Measurements from ENCODE around the gene GDNF. TPM values are rescaled to one million over a fixed set of nuclear protein-coding genes. Genes with fewer than 3 reads are reported as not detected.
A peak's percentile ranks its signal among the peaks of the same experiment; 100 is the strongest.

GDNF gene
- total RNA-seq, 4 donors from 2014 or later, result 1.5 to 6.0 (median 2.1) TPM

DNA sequence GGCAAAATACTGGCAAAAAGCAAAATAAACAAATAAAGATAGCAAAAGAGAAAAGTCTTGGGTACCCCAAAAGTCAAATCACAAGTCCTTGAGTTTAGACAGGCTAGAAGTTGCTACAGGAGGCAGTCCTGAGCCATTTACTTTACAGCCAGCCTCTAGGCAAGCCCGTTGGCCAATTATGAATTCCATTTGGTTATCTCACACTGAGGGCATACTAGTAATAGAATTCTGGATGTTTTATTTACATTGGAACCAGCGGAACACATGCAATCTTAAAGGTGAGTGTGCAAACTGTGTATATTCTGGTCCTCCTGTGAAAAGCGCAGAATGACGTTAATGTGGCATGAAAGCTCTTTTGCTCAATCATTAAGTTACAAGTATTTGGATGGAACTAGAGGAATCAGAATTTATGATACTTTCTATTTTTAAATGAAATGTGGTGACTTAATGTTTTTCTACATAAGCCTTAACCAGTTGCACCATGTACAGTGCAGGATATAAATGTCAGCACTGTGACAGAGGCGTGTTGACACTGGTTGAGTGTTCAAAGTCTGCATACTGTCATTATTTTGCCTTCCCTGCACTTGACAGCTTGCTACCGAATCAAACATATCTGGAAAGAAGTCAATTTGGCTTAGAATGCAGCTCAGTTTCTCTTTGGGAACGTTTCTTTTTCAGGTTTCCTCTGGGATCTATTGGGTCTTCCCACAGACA lies 7.9 kb downstream of the GDNF start:
- in situ Hi-C loops (cut with MboI; ENCODE audit: low sequenced_read_pairs in 4 of 4), result loop anchor here in 1 of 4 donors (10.0 kb wide), 1 partner anchor 363 kb away; no protein-coding TSS in a partner anchor
- TF ChIP-seq, protein P1, sequence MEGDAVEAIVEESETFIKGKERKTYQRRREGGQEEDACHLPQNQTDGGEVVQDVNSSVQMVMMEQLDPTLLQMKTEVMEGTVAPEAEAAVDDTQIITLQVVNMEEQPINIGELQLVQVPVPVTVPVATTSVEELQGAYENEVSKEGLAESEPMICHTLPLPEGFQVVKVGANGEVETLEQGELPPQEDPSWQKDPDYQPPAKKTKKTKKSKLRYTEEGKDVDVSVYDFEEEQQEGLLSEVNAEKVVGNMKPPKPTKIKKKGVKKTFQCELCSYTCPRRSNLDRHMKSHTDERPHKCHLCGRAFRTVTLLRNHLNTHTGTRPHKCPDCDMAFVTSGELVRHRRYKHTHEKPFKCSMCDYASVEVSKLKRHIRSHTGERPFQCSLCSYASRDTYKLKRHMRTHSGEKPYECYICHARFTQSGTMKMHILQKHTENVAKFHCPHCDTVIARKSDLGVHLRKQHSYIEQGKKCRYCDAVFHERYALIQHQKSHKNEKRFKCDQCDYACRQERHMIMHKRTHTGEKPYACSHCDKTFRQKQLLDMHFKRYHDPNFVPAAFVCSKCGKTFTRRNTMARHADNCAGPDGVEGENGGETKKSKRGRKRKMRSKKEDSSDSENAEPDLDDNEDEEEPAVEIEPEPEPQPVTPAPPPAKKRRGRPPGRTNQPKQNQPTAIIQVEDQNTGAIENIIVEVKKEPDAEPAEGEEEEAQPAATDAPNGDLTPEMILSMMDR (IDR thresholded peaks at IDR 0.05 in 4 of 5, conservative IDR thresholded peaks at IDR 0.05 in 1 of 5), result no peak
- no peak for TF ChIP-seq POLR2A (IDR thresholded peaks at IDR 0.05)
- intact Hi-C loops (cut with DNase I; ENCODE audit: low total_unique reads), result loop anchor here (10.0 kb wide), 1 partner anchor 613 kb away; no protein-coding TSS in a partner anchor
- Histone ChIP-seq H3K27ac (peak overlapping the region in 3 of 4 donors; percentile 16 to 77 (median 33)), H3K4me3 (no peak overlapping the region), H3K9me3 (no peaks in the 10 kb centered on the region), H3K27me3 (peaks cover 0 to 33% (median 0%) of the 10 kb centered on the region in 3 donors), H3K36me3 (no peaks in the 10 kb centered on the region), H3K4me1 (peaks cover 6 to 35% of the 10 kb centered on the region in 2 donors)
- ATAC-seq (no peak), DNase-seq (no peak)

DNA sequence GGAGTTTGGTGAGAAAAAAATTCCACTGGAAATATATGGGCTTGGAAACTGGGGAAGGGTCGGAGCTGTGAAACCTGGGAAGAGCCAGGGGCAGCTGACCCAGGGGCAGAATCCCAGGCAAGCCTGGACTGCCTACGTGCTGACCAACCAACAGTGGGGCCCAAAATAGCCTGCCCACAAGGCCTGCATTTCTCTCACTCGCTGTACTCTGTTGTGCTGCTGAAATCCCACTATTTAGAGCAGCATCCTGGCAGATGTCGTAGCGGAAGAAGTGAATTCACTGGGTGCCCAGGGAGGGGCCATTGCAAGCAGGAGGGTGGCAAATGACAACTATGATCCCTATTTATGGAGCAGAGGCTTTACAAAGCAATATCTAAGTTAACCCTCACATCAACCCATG lies 9.5 kb downstream of the GDNF start:
- no peaks in the 10 kb centered on the region for H3K36me3 ChIP-seq
- no peak overlapping the region for H3K4me3 ChIP-seq
- ATAC-seq (peak in 1 of 2 donors; percentile 22), DNase-seq (no peak)
- H3K9me3 ChIP-seq, result no peaks in the 10 kb centered on the region
- TF ChIP-seq, protein P1 (IDR thresholded peaks at IDR 0.05 in 4 of 5, conservative IDR thresholded peaks at IDR 0.05 in 1 of 5), result no peak
- TF ChIP-seq POLR2A (IDR thresholded peaks at IDR 0.05), result no peak
- in situ Hi-C loops (cut with MboI; ENCODE audit: low sequenced_read_pairs in 4 of 4) (loop anchor here in 1 of 4 donors (10.0 kb wide), 1 partner anchor 364 kb away; no protein-coding TSS in a partner anchor), intact Hi-C loops (cut with DNase I; ENCODE audit: low total_unique reads) (loop anchor here (10.0 kb wide), 1 partner anchor 614 kb away; no protein-coding TSS in a partner anchor)
- H3K4me1 ChIP-seq, result peaks cover 0 to 19% of the 10 kb centered on the region in 2 donors
- peaks cover 0 to 17% (median 0%) of the 10 kb centered on the region in 3 donors for H3K27me3 ChIP-seq
- H3K27ac ChIP-seq, result peak overlapping the region in 3 of 4 donors; percentile 7 to 77 (median 43)

DNA sequence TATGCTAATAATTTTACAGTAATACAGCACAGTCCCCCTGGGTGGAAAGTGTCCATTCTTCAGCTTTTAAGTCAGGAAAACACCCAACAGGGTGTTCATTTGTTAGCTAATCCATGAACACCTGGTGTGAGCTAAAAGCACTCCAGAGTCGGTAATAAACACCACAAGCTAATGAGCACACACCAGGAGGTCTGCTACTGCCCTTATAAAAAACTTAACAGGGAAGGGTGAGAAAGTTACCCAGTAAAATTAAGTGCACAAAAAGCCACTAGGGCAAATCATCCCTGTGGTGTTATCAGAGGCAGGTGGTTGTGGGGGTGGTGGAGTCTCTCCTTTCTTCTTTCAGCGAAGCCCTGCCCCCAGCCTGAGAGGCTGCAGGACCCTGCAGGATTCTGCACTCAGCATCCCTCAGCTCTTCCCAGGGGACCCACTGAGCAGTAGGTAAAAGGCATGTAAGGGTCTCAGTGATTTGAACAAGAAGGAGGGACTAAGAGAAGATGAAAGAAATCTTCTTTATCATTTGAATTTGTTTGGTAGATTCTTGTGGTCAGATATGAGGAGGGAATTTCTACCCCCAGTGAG lies 14.4 kb downstream of the GDNF start:
- in situ Hi-C loops (cut with MboI; ENCODE audit: low sequenced_read_pairs in 4 of 4) (no loop called here), intact Hi-C loops (cut with DNase I; ENCODE audit: low total_unique reads) (no loop called here)
- no peak overlapping the region for H3K4me3 ChIP-seq

DNA sequence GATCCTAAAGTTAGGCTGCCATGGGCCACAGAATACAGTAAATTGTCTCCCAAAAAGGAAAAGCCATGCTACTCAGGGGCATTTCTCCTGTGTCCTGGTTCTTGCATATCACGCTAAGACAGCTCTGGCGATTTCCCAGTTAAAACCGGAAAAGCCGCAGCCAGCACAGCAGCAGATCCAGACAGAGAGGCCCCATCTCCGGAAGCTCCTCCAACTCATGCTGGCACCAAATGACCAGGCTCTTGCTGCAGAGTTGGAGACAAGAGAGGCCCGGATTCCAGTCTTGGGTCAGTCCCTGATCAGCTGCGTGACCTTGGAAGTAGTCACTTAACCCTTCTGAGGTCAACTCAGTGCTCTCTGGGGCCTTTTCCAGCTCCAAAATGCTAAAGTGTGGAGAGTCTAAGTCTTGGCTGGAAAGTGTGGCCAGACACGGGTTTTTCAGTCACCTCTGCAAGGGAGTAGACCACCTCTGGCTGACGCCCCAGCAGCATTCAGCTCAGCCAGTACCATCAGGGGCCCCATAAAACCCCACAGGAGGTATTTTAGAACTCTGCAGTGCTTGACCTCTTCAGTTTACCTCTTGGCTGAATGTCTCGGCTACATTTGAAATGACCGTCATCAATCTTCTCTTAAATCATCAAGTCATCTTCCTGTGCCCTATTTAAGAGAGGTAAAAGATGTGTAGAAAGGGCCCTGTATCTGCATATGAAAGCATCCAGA lies 16.2 kb downstream of the GDNF start:
- intact Hi-C loops (cut with DNase I; ENCODE audit: low total_unique reads), result no loop called here
- H3K4me1 ChIP-seq, result no peaks in the 10 kb centered on the region
- H3K36me3 ChIP-seq, result no peaks in the 10 kb centered on the region
- H3K4me3 ChIP-seq, result no peak overlapping the region
- ATAC-seq (no peak), DNase-seq (no peak)
- no peaks in the 10 kb centered on the region for H3K9me3 ChIP-seq
- in situ Hi-C loops (cut with MboI; ENCODE audit: low sequenced_read_pairs in 4 of 4), result no loop called here
- no peak for TF ChIP-seq POLR2A (IDR thresholded peaks at IDR 0.05)
- TF ChIP-seq, protein P1 (IDR thresholded peaks at IDR 0.05 in 4 of 5, conservative IDR thresholded peaks at IDR 0.05 in 1 of 5), result no peak
- peak overlapping the region in 1 of 4 donors; percentile 47 for H3K27ac ChIP-seq
- H3K27me3 ChIP-seq, result no peaks in the 10 kb centered on the region

More for the DNA sequence above, 14.4 kb downstream of the GDNF start:
- DNase-seq (no peak), ATAC-seq (no peak)
- Histone ChIP-seq H3K9me3 (no peaks in the 10 kb centered on the region), H3K27me3 (no peaks in the 10 kb centered on the region), H3K27ac (no peak overlapping the region), H3K4me1 (no peaks in the 10 kb centered on the region), H3K36me3 (no peaks in the 10 kb centered on the region)
- TF ChIP-seq, protein P1 (IDR thresholded peaks at IDR 0.05 in 4 of 5, conservative IDR thresholded peaks at IDR 0.05 in 1 of 5), result no peak
- no peak for TF ChIP-seq POLR2A (IDR thresholded peaks at IDR 0.05)

All from gastrocnemius medialis (tissue), 4 donors.